Karpas-422 (cell line): Measurements from ENCODE around the gene TRPM1. TPM values are rescaled to one million over a fixed set of nuclear protein-coding genes. Genes with fewer than 3 reads are reported as not detected.

Experiments used
- DNase-seq: peaks from one replicate; pipeline ENCODE4 v3.0.0-alpha.2; 2015
- H2AFZ ChIP-seq: fragments of 200-600 bp; sonication (generic); 2 replicates; pipeline ENCODE4 v1.6.1; 2014; ENCODE audit warnings: antibody characterized with exemption, low read length, mixed read lengths
- H3K27ac ChIP-seq: fragments of 200-600 bp; sonication (generic); 2 replicates; pipeline ENCODE4 v1.5.1; 2014; ENCODE audit warnings: mild to moderate bottlenecking, low read length, moderate library complexity
- H3K27me3 ChIP-seq: fragments of 200-600 bp; sonication (generic); 2 replicates; pipeline ENCODE4 v1.6.1; 2014; ENCODE audit warnings: low read length, mixed read lengths
- H3K36me3 ChIP-seq: fragments of 200-600 bp; sonication (generic); 2 replicates; pipeline ENCODE4 v1.6.1; 2014; ENCODE audit warnings: low read length, mixed read lengths; ENCODE audit not compliant: insufficient read depth
- H3K4me1 ChIP-seq: fragments of 200-600 bp; sonication (generic); 2 replicates; pipeline ENCODE4 v1.6.1; 2014; ENCODE audit warnings: mild to moderate bottlenecking, low read length, mixed read lengths
- H3K4me2 ChIP-seq: fragments of 200-600 bp; sonication (generic); 2 replicates; pipeline ENCODE4 v1.6.1; 2014; ENCODE audit warnings: low read length, low read depth, mild to moderate bottlenecking; ENCODE audit not compliant: poor library complexity, severe bottlenecking
- H3K4me3 ChIP-seq: fragments of 200-600 bp; sonication (generic); 2 replicates; pipeline ENCODE4 v1.5.1; 2014; ENCODE audit warnings: mild to moderate bottlenecking, antibody characterized with exemption, low read length, mixed read lengths
- H3K79me2 ChIP-seq: fragments of 200-600 bp; sonication (generic); 2 replicates; pipeline ENCODE4 v1.6.1; 2014; ENCODE audit warnings: mild to moderate bottlenecking, low read length, mixed read lengths
- H3K9ac ChIP-seq: fragments of 200-600 bp; sonication (generic); 2 replicates; pipeline ENCODE4 v1.6.0; 2014; ENCODE audit warnings: low read length
- H3K9me2 ChIP-seq: fragments of 200-600 bp; sonication (generic), shearing (Covaris generic); replicated peaks from 2 replicates; pipeline ENCODE4 v1.6.0; 2014; ENCODE audit warnings: mild to moderate bottlenecking, low read length, moderate library complexity; ENCODE audit not compliant: insufficient read depth
- H3K9me3 ChIP-seq: fragments of 300-700, 200-600 bp; sonication (generic); 2 replicates; pipeline ENCODE4 v1.6.1; 2014; ENCODE audit warnings: low read length, mixed read lengths
- H4K20me1 ChIP-seq: fragments of 200-600 bp; sonication (generic); 2 replicates; pipeline ENCODE4 v1.6.1; 2014; ENCODE audit warnings: mild to moderate bottlenecking, antibody characterized with exemption, low read length, low read depth; ENCODE audit not compliant: insufficient read depth
- total RNA-seq: library from RNA; depleted of rRNA; stranded (reverse); fragments of >200 nt; shearing (Covaris generic); gene quantifications from 2 replicates; pipeline ENCODE4 v1.2.3, GENCODE V29; 2014; ENCODE audit warnings: low replicate concordance

The TRPM1 gene
- total RNA-seq, 1 experiment from 2014 or later = not detected

GRCh38 chr15:30978328-30978727, 123.2 kb downstream of the TRPM1 start:
- no peak for DNase-seq
- H3K79me2 ChIP-seq = peaks cover 42% of the 10 kb centered on the region
- peaks cover 9% of the 10 kb centered on the region; the same call in 1 of the 2 replicates for H3K36me3 ChIP-seq
- no peak overlapping the region for H3K4me2 ChIP-seq
- H3K9me3 ChIP-seq = no peaks in the 10 kb centered on the region
- H3K9me2 ChIP-seq = no peaks in the 10 kb centered on the region
- H3K4me3 ChIP-seq = no peak overlapping the region
- no peaks in the 10 kb centered on the region for H3K27me3 ChIP-seq
- H3K4me1 ChIP-seq = no peaks in the 10 kb centered on the region
- H3K9ac ChIP-seq = no peak overlapping the region
- no peaks in the 10 kb centered on the region for H4K20me1 ChIP-seq
- H3K27ac ChIP-seq = no peak overlapping the region
- H2AFZ ChIP-seq = no peak overlapping the region

DNA sequence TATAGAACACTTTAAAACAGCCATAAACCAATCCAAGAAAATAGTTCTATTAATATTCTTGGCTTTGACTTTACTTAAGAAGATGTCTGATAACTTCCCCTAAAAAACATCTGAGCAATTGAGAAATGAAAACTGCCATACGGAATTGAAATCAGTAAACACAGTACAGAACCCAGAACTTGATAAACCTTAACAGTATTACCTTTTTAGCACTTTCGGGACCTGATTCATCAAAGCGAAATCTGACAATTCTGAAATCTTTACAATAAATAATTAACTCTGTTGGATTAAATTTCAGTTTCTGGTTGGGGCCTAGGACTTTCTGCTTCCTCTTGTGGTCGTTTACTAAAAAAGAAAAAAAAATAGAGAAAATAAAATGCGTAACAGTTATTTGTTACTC, 127.4 kb downstream of the TRPM1 start:
- H4K20me1 ChIP-seq = no peaks in the 10 kb centered on the region

GRCh38 chr15:30973379-30973778, 128.1 kb downstream of the TRPM1 start:
- peaks cover 6% of the 10 kb centered on the region; the same call in 1 of the 2 replicates for H3K36me3 ChIP-seq
- no peak overlapping the region for H3K4me2 ChIP-seq
- H3K4me3 ChIP-seq = no peak overlapping the region
- H3K9ac ChIP-seq = no peak overlapping the region
- no peaks in the 10 kb centered on the region for H4K20me1 ChIP-seq
- H3K79me2 ChIP-seq = peaks cover 31% of the 10 kb centered on the region
- no peaks in the 10 kb centered on the region for H3K9me3 ChIP-seq
- no peak overlapping the region for H3K27ac ChIP-seq
- H2AFZ ChIP-seq = no peak overlapping the region
- H3K4me1 ChIP-seq = peaks cover 12% of the 10 kb centered on the region
- no peak for DNase-seq
- no peaks in the 10 kb centered on the region for H3K27me3 ChIP-seq
- H3K9me2 ChIP-seq = no peaks in the 10 kb centered on the region

More for the DNA sequence above, 127.4 kb downstream of the TRPM1 start:
- Histone ChIP-seq H3K36me3 (peaks cover 6% of the 10 kb centered on the region; the same call in 1 of the 2 replicates), H3K27me3 (no peaks in the 10 kb centered on the region), H3K79me2 (peaks cover 34% of the 10 kb centered on the region), H3K27ac (no peak overlapping the region), H3K4me3 (no peak overlapping the region), H3K4me1 (peaks cover 12% of the 10 kb centered on the region), H3K4me2 (no peak overlapping the region), H3K9ac (no peak overlapping the region), H2AFZ (no peak overlapping the region), H3K9me2 (no peaks in the 10 kb centered on the region), H3K9me3 (no peaks in the 10 kb centered on the region)
- DNase-seq = no peak

DNA sequence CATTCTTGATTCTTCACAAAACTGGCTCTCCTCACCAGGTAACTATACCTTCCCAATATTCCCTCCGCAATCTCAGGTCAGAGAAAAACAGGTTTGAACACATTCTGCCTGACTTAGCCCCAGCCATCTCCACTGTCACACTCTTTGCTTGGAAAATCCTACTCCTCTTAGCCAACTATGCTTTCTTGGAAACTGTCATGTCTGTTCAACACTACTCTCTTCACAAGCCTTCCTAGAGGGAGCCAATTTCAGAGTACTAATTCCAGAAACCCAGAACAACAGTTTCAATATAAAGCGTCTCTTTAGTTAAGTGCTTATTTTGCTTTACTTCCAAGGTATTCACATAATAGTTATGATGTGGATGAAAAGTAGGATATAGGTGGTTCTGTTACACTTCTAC, 131.8 kb downstream of the TRPM1 start:
- peaks cover 14% of the 10 kb centered on the region; the same call in 1 of the 2 replicates for H3K79me2 ChIP-seq
- no peak overlapping the region for H3K4me2 ChIP-seq
- no peak overlapping the region for H3K27ac ChIP-seq
- no peak overlapping the region for H3K9ac ChIP-seq
- no peak overlapping the region for H3K4me3 ChIP-seq
- H3K9me2 ChIP-seq = no peaks in the 10 kb centered on the region
- no peaks in the 10 kb centered on the region for H3K9me3 ChIP-seq
- H2AFZ ChIP-seq = no peak overlapping the region
- H3K36me3 ChIP-seq = peaks cover 6% of the 10 kb centered on the region; the same call in 1 of the 2 replicates
- DNase-seq = no peak
- H4K20me1 ChIP-seq = no peaks in the 10 kb centered on the region
- H3K27me3 ChIP-seq = no peaks in the 10 kb centered on the region
- peaks cover 12% of the 10 kb centered on the region for H3K4me1 ChIP-seq

GRCh38 chr15:30963681-30964080, 137.8 kb downstream of the TRPM1 start:
- no peak for DNase-seq
- no peaks in the 10 kb centered on the region for H4K20me1 ChIP-seq
- H3K4me2 ChIP-seq = no peak overlapping the region
- H3K36me3 ChIP-seq = no peaks in the 10 kb centered on the region; the same call in 1 of the 2 replicates
- peaks cover 13% of the 10 kb centered on the region for H3K4me1 ChIP-seq
- H3K4me3 ChIP-seq = no peak overlapping the region
- no peaks in the 10 kb centered on the region for H3K9me2 ChIP-seq
- H3K9ac ChIP-seq = no peak overlapping the region
- H2AFZ ChIP-seq = no peak overlapping the region
- H3K79me2 ChIP-seq = no peaks in the 10 kb centered on the region
- H3K27me3 ChIP-seq = no peaks in the 10 kb centered on the region
- H3K27ac ChIP-seq = no peak overlapping the region
- no peaks in the 10 kb centered on the region for H3K9me3 ChIP-seq

GRCh38 chr15:30962659-30963058, 138.9 kb downstream of the TRPM1 start:
- Histone ChIP-seq H3K27me3 (no peaks in the 10 kb centered on the region), H3K27ac (peak overlapping the region; percentile 28; the same call in 1 of the 2 replicates), H3K79me2 (no peaks in the 10 kb centered on the region), H3K9me2 (no peaks in the 10 kb centered on the region), H3K9ac (no peak overlapping the region), H4K20me1 (no peaks in the 10 kb centered on the region), H3K9me3 (no peaks in the 10 kb centered on the region), H3K36me3 (no peaks in the 10 kb centered on the region; the same call in 1 of the 2 replicates), H3K4me1 (peaks cover 13% of the 10 kb centered on the region), H3K4me3 (no peak overlapping the region), H3K4me2 (peak overlapping the region; percentile 12), H2AFZ (no peak overlapping the region)
- no peak for DNase-seq

DNA sequence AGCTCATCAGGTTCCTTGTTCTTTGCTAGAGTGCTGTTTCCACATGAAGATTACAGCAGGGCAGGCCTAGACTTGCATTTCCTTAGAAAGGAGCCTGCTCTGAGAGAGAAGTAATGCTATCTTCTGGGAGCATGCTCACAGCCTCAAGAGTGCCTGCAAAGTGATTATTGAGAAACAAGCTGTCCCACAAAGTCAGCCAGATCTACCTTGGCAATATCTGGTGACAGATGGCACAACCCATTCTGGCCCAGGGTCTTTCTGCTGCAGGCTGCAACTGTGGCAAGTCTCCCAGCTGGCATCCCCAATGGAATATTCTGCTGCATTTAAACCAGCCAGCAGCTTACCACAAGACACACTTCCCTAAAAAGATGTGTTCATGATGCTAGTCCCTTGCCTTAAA, 139.4 kb downstream of the TRPM1 start:
- H3K9me3 ChIP-seq = no peaks in the 10 kb centered on the region
- H3K79me2 ChIP-seq = no peaks in the 10 kb centered on the region
- H3K4me2 ChIP-seq = peak overlapping the region; percentile 12
- H4K20me1 ChIP-seq = no peaks in the 10 kb centered on the region
- H3K36me3 ChIP-seq = no peaks in the 10 kb centered on the region; the same call in 1 of the 2 replicates
- no peak overlapping the region for H3K9ac ChIP-seq
- DNase-seq = no peak
- no peaks in the 10 kb centered on the region for H3K27me3 ChIP-seq
- peak overlapping the region; percentile 28; the same call in 1 of the 2 replicates for H3K27ac ChIP-seq
- H2AFZ ChIP-seq = no peak overlapping the region
- no peak overlapping the region for H3K4me3 ChIP-seq
- H3K4me1 ChIP-seq = peaks cover 13% of the 10 kb centered on the region
- H3K9me2 ChIP-seq = no peaks in the 10 kb centered on the region

GRCh38 chr15:30958219-30958618, 143.3 kb downstream of the TRPM1 start:
- H3K4me2 ChIP-seq = no peak overlapping the region
- H3K27ac ChIP-seq = no peak overlapping the region
- H3K36me3 ChIP-seq = peaks cover 11% of the 10 kb centered on the region
- no peaks in the 10 kb centered on the region for H3K27me3 ChIP-seq
- H3K9ac ChIP-seq = no peak overlapping the region
- DNase-seq = no peak
- no peak overlapping the region for H2AFZ ChIP-seq
- H3K9me2 ChIP-seq = no peaks in the 10 kb centered on the region
- H3K9me3 ChIP-seq = no peaks in the 10 kb centered on the region
- no peaks in the 10 kb centered on the region for H3K79me2 ChIP-seq
- H3K4me1 ChIP-seq = peaks cover 13% of the 10 kb centered on the region
- H4K20me1 ChIP-seq = no peaks in the 10 kb centered on the region
- H3K4me3 ChIP-seq = no peak overlapping the region
